Lung (tissue), 12 donors: Measurements from ENCODE around the gene POU4F1. TPM values are rescaled to one million over a fixed set of nuclear protein-coding genes. Genes with fewer than 3 reads are reported as not detected.

Experiments
- ATAC-seq: fragments of 200-7000 bp; cut with Tn5 transposase; one replicate; pipeline ENCODE4 v1.9.1; 2020; ENCODE audit warnings: moderate number of reproducible peaks; ENCODE audit not compliant: insufficient read depth, low FRiP score
- DNase-seq, 3 donors: peaks; one replicate each; pipeline ENCODE4 v3.0.0-alpha.2; 2013 to 2017
- H3K27ac ChIP-seq, 2 donors: one replicate each; pipeline ENCODE4 v1.5.1; 2013; ENCODE audit warnings: mild to moderate bottlenecking in 2 of 2, moderate library complexity in 2 of 2, control low read depth in 1 of 2, inconsistent platforms in 1 of 2, low read depth in 1 of 2, low read length in 1 of 2
- H3K27me3 ChIP-seq, 3 donors: one replicate each; pipeline ENCODE4 v1.5.1; 2013; ENCODE audit warnings: low read length in 2 of 3; ENCODE audit not compliant: control insufficient read depth in 3 of 3, insufficient read depth in 3 of 3
- H3K36me3 ChIP-seq, 4 donors: one replicate each; pipeline ENCODE4 v1.5.1; 2013; ENCODE audit warnings: low read length in 4 of 4, mild to moderate bottlenecking in 1 of 4, moderate library complexity in 1 of 4; ENCODE audit not compliant: control insufficient read depth in 4 of 4, insufficient read depth in 4 of 4
- H3K4me1 ChIP-seq, 5 donors: one replicate each; pipeline ENCODE4 v1.5.1; 2013; ENCODE audit warnings: low read length in 5 of 5, mild to moderate bottlenecking in 2 of 5, moderate library complexity in 1 of 5; ENCODE audit not compliant: control insufficient read depth in 5 of 5, insufficient read depth in 5 of 5
- H3K4me3 ChIP-seq: one replicate; pipeline ENCODE4 v1.5.1; 2013; ENCODE audit warnings: mild to moderate bottlenecking, control low read depth, moderate library complexity
- H3K9ac ChIP-seq, 2 donors: one replicate each; pipeline ENCODE4 v1.5.1; 2013; ENCODE audit warnings: low read length in 2 of 2, control low read depth in 1 of 2; ENCODE audit not compliant: insufficient read depth in 1 of 2
- H3K9me3 ChIP-seq, 4 donors: one replicate each; pipeline ENCODE4 v1.5.1; 2013; ENCODE audit warnings: low read length in 3 of 4, mild to moderate bottlenecking in 1 of 4, moderate library complexity in 1 of 4; ENCODE audit not compliant: control insufficient read depth in 4 of 4, insufficient read depth in 3 of 4
- WGBS, 2 donors: extraction: QIAGEN DNeasy Blood & Tissue Kit; methylation state at CpG; one replicate each; pipeline ENCODE4 v1.1.7; 2013; 5-methylcytosine and 5-hydroxymethylcytosine counted together
- polyA plus RNA-seq, 2 donors: library from polyadenylated mRNA; stranded (reverse); fragments of 200-250 nt; gene quantifications; one replicate each; pipeline ENCODE4 v1.2.1, GENCODE V29; 2013
- total RNA-seq, 2 donors: library from RNA; depleted of rRNA in 1 of 2; stranded (reverse); fragments of >200 nt in 1 of 2; gene quantifications; one replicate each; pipeline ENCODE4 v1.2.1, GENCODE V29; 2014 to 2021
- TF ChIP-seq, protein P1 (sequence below): IDR thresholded peaks from 2 replicates; pipeline ENCODE4 v1.5.1; 2012; ENCODE audit warnings: mild to moderate bottlenecking; ENCODE audit errors: control extremely low read depth, extremely low read depth
- donor health status: control.
- donor health status: control.
- donor health status: Bipolar disorder and iron deficiency.
- donor health status: healthy.
- donor health status: DM: yes; HTN: yes; CAD: no.

The POU4F1 gene
- total and polyA plus RNA-seq, 4 donors: not detected

GRCh38 chr13:78594456-78594975, 8.8 kb downstream of the POU4F1 start:
- no peak overlapping the region for H3K27ac ChIP-seq
- no peak overlapping the region for H3K9ac ChIP-seq
- peaks cover 19 to 96% (median 88%) of the 10 kb centered on the region in 3 donors for H3K27me3 ChIP-seq
- H3K9me3 ChIP-seq: peaks cover 0 to 9% (median 0%) of the 10 kb centered on the region in 4 donors
- TF ChIP-seq, protein P1, sequence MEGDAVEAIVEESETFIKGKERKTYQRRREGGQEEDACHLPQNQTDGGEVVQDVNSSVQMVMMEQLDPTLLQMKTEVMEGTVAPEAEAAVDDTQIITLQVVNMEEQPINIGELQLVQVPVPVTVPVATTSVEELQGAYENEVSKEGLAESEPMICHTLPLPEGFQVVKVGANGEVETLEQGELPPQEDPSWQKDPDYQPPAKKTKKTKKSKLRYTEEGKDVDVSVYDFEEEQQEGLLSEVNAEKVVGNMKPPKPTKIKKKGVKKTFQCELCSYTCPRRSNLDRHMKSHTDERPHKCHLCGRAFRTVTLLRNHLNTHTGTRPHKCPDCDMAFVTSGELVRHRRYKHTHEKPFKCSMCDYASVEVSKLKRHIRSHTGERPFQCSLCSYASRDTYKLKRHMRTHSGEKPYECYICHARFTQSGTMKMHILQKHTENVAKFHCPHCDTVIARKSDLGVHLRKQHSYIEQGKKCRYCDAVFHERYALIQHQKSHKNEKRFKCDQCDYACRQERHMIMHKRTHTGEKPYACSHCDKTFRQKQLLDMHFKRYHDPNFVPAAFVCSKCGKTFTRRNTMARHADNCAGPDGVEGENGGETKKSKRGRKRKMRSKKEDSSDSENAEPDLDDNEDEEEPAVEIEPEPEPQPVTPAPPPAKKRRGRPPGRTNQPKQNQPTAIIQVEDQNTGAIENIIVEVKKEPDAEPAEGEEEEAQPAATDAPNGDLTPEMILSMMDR: no peak
- no peak overlapping the region for H3K4me3 ChIP-seq
- ATAC-seq: no peak
- peaks cover 0 to 17% (median 0%) of the 10 kb centered on the region in 5 donors for H3K4me1 ChIP-seq
- peak in 1 of 3 donors; percentile 7 for DNase-seq
- H3K36me3 ChIP-seq: no peaks in the 10 kb centered on the region
- WGBS, 2 donors: 5 to 9% methylated on average over 8 of the region's 8 CpGs

GRCh38 chr13:78593652-78594455, 9.5 kb downstream of the POU4F1 start:
- no peak overlapping the region for H3K4me3 ChIP-seq
- H3K9me3 ChIP-seq: peaks cover 0 to 9% (median 0%) of the 10 kb centered on the region in 4 donors
- no peak overlapping the region for H3K9ac ChIP-seq
- DNase-seq: peak in 1 of 3 donors; percentile 22
- no peak overlapping the region for H3K27ac ChIP-seq
- TF ChIP-seq, protein P1: no peak
- WGBS, 2 donors: 8 to 11% methylated on average over 29 of the region's 29 CpGs
- H3K27me3 ChIP-seq: peaks cover 19 to 95% (median 88%) of the 10 kb centered on the region in 3 donors
- no peaks in the 10 kb centered on the region for H3K36me3 ChIP-seq
- peaks cover 0 to 17% (median 0%) of the 10 kb centered on the region in 5 donors for H3K4me1 ChIP-seq
- ATAC-seq: no peak

DNA sequence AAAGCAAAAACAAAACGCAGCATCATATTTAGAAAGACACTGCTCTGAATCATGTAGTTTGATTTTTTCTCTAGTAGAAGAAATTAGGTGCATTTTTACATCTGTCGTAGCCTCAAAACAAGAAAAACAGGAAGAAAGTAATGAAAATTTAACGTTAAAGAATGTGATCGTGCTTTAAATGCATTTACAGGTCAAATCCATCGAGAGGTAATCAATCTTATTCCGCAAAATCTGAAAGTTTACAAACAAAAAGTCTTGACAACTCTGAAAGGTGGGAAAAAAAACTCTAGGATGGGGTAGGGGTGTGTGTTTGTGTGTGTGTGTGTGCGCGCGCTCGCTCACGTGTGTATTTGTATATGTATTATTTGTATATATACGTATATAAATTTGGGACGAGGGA, 10.2 kb downstream of the POU4F1 start:
- peaks cover 0 to 17% (median 0%) of the 10 kb centered on the region in 5 donors for H3K4me1 ChIP-seq
- ATAC-seq (no peak), DNase-seq (no peak)
- H3K9ac ChIP-seq: no peak overlapping the region
- TF ChIP-seq, protein P1: no peak
- WGBS, 2 donors: 14 to 15% methylated on average over 13 of the region's 13 CpGs
- no peak overlapping the region for H3K27ac ChIP-seq
- no peaks in the 10 kb centered on the region for H3K36me3 ChIP-seq
- peaks cover 16 to 95% (median 88%) of the 10 kb centered on the region in 3 donors for H3K27me3 ChIP-seq
- H3K4me3 ChIP-seq: no peak overlapping the region
- H3K9me3 ChIP-seq: peaks cover 0 to 9% (median 0%) of the 10 kb centered on the region in 4 donors
